Fibroblast of skin of left quadriceps (primary cell): ENCODE measurements around the gene RPL35.

Source experiments
- DNase-seq, 2 experiments: peaks; one replicate each; pipeline ENCODE4 v3.0.0-alpha.2; 2013; ENCODE audit warnings: low read depth in 2 of 2

Gene RPL35

DNA sequence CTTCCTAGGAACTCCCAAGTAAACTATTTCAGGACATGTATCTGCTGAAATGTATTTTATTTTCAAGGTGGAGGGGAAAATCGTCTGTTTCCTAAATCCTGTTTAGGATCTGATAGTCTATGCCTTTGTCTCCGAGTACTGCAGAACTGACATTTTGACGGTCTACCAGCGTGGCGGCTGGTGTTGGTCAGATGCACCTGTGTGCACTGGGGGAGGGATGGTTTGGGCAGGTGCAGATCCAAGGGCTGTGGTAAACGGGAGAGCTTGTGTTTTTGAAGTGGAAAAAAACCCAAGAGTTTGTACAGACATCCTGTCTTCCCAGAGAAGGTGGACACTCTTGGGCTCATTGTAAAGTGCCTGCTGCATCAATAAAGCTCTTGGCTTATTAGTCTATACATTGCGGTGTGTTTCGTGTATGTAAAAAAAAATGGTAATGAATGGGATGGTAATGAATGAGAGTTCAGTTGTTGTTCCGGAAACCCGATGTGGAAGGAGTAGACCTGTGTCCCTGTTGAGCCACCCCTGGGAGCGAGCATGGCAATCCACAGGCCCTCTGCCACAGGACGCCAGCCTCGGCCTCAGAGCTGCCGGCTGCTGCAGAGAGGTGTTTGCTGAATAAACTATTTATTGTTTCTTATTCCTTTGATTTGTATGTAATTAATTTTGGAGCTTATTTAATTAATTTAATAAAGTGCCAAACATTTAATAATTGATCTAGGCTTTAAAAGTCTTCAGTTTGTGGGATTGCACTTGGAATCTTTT, 15.4 kb upstream of the RPL35 start:
- DNase-seq = no peak

DNA sequence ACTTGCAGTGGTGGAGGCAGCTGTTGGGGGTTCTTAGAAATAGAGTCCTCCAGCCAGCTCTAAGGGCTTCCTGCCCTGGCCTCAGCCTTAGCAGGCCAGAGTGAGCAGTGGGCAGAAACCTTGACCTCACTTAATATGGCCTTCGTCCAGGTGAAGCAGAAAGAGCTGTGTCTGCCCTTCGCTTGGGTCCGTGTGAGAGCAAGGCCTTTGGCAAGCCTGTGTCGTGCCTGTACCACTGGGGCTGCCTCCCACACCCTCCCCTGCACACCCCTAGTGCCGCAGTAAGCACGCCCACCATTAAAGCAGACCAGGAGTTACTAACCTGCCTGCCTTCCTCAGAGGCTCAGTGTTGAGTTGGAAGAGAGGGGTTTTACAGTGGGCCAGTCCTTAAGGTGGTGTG, 13.7 kb upstream of the RPL35 start:
- no peak for DNase-seq

DNA sequence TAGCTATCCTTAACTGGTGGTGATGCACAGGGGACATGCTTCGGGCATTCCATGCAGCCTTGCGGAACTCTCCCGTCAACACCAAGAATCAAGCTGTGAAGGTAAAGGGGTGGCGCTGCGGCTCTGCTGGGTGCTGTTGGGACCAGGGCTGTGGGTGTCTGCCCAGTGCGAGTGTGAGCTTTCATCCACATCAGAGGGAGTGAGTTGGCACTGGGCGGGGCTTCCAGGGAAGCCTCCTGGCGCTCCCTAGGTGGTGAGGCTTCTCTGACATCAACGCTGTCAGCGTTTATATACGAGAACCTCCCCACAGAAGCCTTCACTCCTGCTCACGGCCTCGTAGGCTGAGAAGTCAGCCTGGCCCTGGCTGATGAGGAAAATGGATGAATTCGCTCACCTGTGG, 11.9 kb upstream of the RPL35 start:
- no peak for DNase-seq

DNA sequence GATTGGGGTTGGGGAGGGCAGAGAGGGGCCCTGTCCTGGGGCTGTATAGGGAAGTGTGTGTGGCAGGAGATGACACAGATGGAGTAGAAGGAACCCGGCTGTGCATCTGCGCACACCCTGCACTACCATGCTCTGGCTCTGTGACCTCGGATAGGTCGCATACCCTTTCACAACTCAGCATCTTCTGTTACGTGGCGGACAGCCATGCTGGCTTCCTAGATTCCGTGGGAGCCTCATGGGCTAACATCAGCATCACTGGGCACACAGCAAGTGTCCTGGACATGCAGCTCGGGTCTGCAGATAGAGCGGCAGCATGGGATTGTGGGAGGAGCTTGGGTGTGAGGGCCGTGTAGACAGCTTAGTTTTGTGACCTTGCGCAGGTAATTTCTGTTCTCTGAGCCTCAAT, 9.4 kb upstream of the RPL35 start:
- no peak for DNase-seq

DNA sequence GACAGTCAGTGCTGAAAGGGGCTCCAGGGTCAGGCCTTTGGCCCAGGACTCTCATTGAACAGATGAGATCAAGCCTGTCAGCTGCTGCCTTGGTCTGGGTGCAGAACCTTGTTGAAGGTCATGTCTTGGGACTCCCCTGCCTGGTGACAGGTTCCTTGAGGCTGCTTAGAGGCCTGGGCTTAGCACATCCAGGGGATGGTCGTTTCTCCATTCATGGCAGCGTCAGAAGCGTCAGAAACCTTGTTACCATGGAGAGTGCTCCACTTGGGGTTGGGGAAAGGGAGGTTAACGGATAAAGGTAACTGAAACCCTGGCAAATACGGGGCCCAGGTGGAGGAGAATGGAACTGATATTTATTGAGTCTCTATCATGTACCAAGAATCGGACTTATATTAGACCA, 9.0 kb upstream of the RPL35 start:
- DNase-seq = no peak

DNA sequence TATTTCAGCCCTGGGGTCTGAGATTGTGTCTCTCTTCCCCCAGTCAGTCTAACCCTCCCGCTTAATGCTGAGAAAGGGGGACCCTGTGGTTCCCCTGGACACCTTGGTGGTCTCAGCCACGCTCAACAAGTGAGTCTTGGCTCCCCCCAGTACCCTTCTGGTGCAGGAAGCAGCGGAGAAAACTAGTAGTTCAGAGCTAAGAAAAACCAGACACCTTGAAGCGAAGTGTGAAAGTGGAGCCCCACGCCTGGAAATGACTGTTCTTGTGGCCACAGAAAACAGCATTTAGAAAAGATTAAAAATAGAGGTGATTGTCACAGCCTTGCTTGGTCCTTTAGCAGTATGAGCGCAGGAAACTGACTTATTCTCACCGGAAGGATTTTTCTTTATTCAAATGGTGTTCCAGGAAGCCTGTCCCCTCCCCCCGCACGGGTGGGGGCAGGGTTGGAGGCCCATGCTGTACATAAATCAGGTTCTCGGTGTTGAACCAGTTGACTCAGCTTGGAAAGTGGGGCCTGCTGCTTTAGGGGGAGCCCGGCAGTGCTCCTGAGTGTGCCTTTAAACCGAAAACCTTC, 8.3 kb upstream of the RPL35 start:
- no peak for DNase-seq

DNA sequence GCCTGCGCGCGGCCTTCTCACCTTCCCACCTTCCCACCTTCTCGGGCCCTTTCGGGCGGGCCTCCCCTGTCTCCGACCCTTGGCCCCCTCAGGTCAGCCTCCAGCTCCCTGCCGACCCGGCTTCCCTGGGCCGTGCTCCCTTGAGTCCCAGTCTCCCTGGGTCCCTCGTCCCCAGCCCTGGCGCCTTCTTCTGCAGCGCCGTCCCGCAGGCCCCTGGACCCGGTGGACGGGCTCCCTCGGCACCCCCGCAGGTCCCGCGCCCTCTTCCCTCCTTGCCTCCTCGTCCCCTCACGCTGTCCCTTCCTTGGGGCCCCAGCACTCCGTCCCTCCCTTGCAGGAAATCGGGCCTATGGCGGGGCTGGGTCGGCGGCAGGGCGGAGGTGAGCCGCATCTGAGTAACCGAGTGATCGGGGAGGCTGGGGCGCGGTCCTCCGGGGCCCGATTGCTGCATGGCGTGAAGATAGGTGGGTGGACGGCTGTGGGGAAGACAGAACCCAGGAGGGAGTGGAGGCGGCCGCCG, 7.8 kb upstream of the RPL35 start:
- DNase-seq = no peak

DNA sequence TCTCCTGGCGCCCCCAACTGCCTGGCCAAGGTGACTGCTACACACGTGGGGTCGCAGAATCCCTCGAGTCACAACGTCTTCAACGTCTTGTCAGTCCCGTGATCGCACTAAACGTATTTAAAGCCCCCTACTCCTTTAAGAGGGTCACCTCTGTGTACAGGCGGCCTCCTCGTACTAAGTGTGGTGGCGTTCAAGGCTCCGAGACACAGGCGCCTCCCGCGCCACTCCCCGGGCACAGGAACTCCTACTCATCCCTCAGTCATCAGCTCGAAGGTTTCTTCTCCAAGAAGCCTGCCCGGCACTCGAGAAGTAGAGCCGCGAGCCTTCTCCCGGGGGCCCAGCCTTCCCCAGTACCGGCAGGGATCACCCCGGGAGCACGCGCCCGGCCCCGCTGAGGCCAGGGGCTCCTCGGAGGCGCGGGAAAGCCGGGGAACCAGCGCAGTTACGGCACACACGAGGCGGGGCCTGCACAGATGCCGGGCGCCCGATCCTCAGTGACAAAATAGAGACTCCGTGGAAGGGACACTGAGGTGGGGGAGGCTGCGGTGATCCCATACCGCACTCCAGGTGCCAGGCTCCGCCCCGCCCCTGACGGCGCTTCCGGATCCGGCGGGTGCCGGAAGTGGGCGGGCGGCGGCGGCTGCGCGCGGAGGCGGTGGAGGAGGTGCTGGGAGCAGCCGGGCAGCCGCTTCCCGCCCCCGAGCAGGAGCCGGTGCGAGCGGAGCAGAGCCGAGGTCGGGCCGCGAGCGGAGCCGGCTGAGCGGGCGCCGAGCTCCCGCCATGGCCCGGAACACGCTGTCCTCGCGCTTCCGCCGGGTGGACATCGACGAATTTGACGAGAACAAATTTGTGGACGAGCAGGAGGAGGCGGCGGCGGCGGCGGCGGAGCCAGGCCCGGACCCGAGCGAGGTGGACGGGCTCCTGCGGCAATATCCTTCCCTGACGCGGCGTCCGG, 7.0 kb upstream of the RPL35 start:
- DNase-seq = peak; percentile 42 to 45

DNA sequence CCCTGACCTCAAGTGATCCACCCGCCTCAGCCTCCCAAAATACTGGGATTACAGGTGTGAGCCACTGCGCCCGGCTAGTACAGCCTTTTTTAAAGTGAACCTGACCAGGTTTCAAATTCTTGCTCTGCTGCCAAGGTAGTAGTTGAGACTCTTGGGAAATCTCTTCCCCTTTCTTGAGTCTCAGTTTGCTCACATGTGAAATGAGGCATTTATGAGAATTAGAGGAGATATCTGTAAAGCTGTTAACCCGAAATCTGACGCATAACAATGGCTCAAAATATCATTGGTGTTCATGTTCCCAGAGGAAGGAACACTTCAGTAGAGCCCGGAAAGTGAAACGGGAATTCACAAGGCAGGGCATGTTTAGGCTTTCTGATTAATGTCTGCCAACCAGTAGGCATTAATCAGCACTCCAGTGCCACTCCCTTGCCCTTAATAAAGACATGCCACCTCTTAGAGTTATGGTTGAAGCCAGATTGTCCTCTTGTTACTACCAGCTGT, 1.7 kb upstream of the RPL35 start:
- DNase-seq = no peak

DNA sequence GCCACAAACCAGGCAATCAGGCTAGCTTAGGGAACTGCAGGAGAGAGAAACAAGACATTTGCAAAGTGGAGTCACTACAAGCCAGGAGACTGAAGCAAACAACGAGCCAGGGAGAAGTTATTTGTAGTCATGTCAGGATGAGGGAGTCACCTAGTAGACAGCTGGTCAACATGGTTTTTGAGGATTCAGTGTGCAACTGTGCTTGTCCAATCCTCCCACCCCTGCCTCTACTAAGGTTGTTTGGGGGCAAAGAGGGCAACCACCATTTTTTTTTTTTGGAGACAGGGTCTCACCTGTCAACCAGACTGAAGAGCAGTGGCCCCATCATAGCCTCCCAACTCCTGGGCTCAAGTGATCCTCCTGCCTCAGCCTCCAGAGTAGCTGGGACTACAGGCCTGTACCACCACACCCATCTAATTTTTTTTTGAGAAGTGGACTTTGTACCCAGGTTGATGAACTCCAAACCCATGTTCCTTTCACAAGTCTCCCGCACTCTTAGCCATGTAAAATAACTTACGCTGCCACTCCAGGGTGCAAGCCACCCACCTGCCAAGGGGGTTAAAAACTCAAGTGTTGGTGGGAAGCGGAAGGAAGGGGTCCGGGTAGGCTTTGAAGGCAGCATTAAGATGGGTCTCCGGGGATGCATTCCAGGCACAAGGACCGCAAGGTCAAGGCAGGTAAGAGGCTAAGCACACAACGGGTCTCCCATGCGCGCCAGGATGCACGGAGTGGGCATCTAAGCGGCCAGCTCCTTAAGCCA, 995 bp downstream of the RPL35 start:
- DNase-seq = no peak

DNA sequence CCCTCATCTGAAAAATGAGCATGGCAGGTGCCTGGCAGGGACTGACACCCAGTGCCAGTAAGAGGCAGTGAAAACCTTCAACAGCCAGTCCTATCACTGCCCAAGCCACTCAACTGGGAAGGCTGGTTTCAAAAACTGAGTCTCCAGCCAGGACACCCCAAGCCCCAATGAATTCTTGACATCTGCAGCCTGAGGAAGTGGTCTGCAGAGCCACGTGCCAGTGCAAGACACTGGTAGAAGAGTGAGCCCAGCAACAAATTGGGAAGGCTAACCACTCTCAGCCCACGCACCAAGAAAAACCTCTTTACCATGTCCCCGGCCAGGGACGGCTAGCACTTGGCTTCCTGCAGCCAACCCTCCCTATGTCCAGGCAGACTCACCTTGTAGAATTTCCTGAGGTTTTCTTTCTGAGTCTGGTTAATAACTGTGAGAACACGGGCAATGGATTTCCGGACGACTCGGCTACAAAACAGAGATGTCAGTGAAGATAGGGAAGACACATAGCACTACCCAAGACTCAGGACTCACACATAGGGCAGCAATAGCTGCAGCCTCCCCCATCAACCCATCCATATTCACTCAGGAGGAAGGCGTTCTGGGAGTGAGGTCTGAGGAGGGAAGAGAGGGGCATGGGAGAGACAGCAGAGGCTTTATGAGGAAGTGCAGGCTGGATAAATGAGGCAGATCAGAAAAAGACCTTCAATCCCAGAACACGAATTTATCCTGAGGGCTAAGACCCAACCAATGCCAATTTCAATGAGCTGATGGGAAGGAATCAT, 1.8 kb downstream of the RPL35 start:
- DNase-seq = no peak

DNA sequence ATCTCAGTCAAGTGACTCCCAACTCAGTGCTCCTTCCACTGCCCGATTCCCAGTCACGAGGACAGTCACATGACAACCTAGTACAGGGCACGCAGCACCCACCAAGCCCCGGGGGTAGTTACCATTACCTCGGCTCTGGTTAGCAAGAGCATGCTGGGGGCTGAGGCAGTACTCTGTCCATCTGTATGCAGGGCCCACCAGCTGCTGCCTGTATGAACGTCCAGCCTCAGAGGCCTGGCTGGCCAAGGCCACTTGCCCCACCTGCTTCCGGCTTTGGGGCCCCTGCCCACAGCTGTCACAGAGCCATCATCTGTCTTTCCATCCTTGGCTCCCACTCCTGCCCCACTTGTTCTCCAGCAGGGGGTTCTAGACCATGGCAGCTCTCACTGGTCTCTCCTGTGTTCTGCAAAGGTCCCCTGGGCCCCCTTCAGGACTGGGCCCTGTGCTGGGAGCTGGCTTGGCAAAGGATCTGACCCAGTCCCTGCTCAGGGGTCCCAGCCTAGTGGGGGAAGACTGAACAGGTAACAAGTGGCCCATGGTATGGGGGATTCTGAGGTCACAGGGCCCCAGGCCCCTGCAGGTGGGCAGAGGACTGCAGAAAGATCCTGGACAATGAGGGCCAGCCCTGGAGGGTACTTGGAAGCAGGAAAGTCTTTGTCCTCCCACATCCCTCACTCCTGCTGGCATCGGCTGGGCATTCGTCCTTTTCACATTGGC, 3.3 kb downstream of the RPL35 start:
- no peak for DNase-seq

DNA sequence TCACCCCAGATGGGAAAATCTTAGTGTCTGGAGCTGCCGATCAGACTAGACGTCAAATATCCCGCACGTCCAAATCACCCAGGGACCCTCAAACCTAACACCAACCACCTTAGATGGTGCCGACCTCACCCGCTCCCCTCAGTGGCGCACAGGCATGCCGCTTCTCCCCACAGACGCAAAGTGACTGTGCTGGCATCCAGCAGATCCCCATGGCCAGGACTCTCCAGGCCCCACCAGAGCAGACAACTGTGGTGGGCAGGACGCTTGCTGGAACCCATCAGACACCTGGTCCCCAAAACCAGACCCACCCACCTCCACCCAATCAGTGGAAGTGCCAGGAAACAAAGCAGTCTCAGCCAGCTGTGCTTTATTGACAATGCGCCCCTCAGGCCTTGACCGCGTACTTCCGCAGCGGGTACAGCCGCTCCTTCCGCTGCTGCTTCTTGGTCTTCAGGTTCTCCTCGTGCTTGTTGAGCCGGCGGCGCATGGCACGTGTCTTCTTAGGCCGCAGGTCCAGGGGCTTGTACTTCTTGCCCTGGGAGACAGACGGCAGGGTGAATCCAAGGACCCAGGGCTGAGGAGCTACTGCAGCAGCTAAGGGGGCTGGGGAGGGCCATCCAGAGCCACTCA, 4.1 kb downstream of the RPL35 start:
- no peak for DNase-seq

DNA sequence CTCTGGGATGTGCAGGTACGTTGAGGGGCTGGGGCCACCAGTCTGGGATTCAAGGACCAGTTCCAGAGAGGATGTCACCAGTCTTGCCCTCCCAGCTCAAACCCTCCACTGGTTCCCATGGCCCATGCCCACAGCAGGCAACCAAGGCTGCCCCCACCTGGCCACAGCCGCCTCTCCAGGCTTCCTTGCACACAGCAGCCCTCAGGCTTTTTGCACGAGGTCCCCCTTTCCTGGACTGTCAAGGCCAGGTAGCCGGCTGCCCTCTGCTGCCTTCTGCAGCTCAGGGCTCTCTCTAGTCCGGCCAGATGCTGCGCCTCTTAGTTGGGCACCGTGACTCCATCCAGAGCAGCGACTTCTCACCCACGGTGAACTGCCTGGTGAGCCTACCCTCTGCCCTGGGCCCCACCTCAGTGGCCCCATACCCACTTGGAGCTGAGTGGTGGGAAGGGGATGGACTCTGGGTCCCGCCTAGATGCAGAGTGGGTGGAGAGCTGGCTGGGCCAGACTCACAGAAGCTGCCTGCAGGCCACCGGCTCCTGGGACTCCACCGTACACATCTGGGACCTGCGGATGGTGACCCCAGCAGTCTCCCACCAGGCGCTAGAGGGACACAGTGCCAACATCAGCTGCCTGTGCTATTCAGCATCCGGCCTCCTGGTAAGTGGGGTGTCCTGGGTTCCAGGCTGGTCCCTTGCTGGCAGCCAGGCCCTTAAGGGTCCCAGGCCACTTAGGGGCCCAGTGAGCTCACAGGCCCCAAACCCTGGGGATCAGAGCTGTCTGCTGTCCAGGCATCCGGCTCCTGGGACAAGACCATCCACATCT, 5.6 kb downstream of the RPL35 start:
- DNase-seq = no peak

DNA sequence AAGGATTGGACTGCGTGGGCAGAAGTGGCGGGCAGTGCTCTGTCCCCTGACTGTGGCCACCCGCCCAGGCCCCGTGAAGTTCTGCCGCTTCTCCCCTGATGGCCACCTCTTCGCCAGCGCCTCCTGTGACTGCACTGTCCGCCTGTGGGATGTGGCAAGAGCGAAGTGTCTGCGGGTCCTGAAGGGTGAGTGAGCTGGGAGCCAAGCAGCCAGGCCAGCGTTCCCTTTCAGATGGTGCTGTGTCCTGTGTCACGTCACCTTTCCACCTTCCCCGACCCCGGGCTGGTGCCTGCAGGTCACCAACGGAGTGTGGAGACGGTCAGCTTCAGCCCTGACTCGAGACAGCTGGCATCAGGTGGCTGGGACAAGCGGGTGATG, 6.2 kb downstream of the RPL35 start:
- no peak for DNase-seq

DNA sequence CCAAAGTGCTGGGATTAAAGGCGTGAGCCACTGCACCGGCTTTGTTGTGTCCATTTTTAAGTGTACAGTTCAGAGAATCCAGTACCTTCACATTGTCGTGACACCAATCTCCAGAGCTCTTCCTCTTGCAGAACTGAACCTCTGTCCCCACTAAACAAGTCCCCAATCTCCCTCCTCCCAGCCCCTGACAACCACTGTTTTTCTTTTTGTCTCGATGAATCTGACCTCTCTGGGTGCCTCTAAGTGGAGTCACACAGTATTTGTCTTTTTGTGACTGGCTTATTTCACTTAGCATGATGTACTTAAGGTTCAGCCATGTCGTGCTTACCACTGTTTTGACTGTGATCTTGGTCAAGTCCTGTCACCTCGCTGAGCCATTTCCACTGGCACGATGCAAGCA, 6.9 kb downstream of the RPL35 start:
- no peak for DNase-seq

DNA sequence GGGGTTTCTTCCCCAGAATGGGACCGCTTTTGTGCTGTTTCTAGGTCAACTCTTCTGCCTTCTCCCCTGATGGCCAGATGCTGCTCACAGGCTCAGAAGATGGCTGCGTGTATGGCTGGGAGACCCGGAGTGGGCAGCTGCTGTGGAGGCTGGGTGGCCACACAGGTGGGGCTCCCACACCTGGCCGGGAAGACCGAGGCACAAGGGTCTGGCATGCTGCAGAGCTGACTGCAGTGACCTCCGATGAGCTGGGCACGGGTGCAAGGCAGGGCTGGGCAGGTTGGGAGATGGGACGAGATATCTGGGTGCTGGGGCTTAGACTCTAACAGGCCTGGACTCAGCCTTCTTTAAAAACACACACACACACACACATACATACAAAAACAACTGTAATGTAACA, 7.6 kb downstream of the RPL35 start:
- DNase-seq = no peak

DNA sequence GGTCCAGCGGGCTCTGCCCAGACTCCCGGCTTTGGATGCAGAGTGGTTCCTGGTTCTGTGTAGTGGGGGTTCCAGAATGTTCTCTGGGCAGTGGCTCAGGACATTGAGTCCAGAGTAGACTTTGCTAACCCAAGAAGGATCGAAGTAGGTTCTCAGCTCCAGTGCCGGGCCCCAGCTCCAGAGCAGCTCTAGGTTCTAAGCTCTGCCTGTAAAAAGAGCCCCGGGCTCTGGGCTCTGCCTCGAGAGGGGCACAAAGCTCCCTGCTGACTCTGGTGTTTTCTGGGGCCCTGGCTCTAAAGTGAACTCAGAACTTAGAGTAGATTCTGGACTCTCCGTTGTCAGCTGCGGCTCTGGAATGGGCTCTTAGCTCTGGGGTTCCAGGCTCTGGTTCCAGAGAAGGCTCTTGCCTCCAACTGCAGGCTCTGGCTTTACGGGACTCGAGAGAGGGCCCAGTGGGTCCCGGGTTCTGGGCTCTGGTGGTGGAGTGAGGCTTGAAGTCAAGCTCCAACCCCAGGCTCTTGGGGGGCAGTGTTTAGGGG, 8.1 kb downstream of the RPL35 start:
- no peak for DNase-seq
